Sigmoid colon (tissue), 4 donors: ENCODE measurements around the gene MUC20.

Source experiments
- CTCF ChIP-seq, 4 experiments: fragments of 450-650 bp in 3 of 4; fragments of 200-600 bp in 1 of 4; IDR thresholded peaks; one replicate each; pipeline ENCODE4 v1.5.1; 2016 to 2019; ENCODE audit warnings: antibody characterized with exemption in 4 of 4, mild to moderate bottlenecking in 3 of 4, moderate library complexity in 2 of 4
- EP300 ChIP-seq, 4 donors: sonication (generic); formaldehyde crosslinking; IDR thresholded peaks; one replicate each; pipeline ENCODE4 v1.6.1; 2017; ENCODE audit warnings: antibody characterized with exemption in 4 of 4
- POLR2A ChIP-seq, 2 donors: fragments of 450-650 bp; IDR thresholded peaks; one replicate each; pipeline ENCODE4 v1.6.1; 2016; ENCODE audit warnings: antibody characterized with exemption in 2 of 2, mild to moderate bottlenecking in 2 of 2, moderate library complexity in 2 of 2
- POLR2AphosphoS5 ChIP-seq, 4 donors: sonication (generic); formaldehyde crosslinking; IDR thresholded peaks; one replicate each; pipeline ENCODE4 v1.6.1; 2017; ENCODE audit warnings: antibody characterized with exemption in 4 of 4

DNA sequence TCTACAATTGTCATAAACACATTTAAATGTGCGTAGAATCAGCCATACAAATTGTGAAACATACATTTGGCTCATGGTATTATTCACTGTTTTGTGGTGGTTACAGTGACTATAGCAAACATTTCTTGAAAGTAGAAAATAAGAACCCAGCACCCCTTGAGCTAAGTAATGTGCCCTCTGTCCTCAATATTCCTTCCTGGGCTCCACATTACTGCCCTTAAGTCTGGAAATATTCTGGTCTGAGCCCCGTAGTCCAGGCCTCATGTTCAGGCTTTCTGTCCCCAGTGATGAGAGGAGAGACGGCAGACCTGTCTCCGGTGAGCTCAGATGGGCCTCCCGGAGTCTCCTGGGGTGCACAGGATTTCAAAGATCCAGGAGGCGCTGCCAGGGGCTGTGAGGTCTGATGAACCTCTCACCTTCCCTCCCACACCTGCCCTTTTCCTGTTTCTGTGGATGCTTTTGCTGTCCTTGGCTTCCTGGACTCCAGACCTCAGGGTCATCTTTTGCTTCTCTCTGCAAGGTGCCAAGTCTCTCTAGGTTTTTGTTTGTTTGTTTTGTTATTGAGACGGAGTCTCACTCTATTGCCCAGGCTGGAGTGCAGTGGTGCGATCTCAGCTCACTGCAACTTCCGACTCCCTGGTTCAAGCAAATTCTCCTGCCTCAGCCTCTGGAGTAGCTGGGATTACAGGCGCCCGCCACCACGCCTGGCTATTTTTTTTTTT lies 8.8 kb upstream of the MUC20 start:
- TF ChIP-seq EP300 (IDR thresholded peaks at IDR 0.05) (no peak), CTCF (IDR thresholded peaks at IDR 0.05) (no peak), POLR2A (IDR thresholded peaks at IDR 0.05) (no peak), POLR2AphosphoS5 (IDR thresholded peaks at IDR 0.05) (no peak)
